Body of pancreas (tissue), 4 donors: Measurements from ENCODE around the gene MPZL1.

Experiments
- POLR2A ChIP-seq, 3 donors: fragments of 450-650 bp; IDR thresholded peaks; one replicate each; pipeline ENCODE4 v1.6.1; 2016; ENCODE audit warnings: antibody characterized with exemption in 3 of 3, mild to moderate bottlenecking in 2 of 3
- TF ChIP-seq, protein P1 (sequence below), 7 experiments: fragments of 450-650 bp in 4 of 7; fragments of 200-600 bp in 3 of 7; sonication (generic) in 3 of 7; IDR thresholded peaks; one replicate each; pipeline ENCODE4 v1.5.1; 2016 to 2019; ENCODE audit warnings: antibody characterized with exemption in 7 of 7

DNA sequence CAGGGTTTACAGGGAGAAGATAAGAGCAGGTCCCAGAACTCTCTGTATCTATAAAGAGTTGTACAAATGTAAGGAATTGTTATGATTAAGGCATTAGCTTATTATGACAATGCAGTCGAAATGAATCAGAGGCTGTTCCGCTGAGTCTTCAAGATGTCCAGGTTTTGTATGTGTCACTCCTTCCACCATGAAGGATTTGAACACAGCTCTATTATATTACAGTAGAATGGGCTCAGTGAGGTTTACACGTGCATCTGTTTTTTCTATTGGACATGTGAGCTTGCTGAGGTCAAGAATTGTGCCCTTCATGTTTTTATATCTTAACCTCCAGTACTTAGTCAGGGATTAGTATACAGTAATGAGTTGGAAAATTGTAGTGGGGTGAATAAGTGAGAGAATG lies 86.3 kb downstream of the MPZL1 start:
- TF ChIP-seq, protein P1, sequence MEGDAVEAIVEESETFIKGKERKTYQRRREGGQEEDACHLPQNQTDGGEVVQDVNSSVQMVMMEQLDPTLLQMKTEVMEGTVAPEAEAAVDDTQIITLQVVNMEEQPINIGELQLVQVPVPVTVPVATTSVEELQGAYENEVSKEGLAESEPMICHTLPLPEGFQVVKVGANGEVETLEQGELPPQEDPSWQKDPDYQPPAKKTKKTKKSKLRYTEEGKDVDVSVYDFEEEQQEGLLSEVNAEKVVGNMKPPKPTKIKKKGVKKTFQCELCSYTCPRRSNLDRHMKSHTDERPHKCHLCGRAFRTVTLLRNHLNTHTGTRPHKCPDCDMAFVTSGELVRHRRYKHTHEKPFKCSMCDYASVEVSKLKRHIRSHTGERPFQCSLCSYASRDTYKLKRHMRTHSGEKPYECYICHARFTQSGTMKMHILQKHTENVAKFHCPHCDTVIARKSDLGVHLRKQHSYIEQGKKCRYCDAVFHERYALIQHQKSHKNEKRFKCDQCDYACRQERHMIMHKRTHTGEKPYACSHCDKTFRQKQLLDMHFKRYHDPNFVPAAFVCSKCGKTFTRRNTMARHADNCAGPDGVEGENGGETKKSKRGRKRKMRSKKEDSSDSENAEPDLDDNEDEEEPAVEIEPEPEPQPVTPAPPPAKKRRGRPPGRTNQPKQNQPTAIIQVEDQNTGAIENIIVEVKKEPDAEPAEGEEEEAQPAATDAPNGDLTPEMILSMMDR (IDR thresholded peaks at IDR 0.05), result no peak
- no peak for TF ChIP-seq POLR2A (IDR thresholded peaks at IDR 0.05)
